ENCODE results near the gene KAZALD1. TPM values are rescaled to one million over a fixed set of nuclear protein-coding genes. Genes with fewer than 3 reads are reported as not detected.

KAZALD1 gene
- total RNA-seq, 6 experiments from 2014 or later, result 14.5 to 21.1 (median 19.9) TPM

- peaks cover 47% of the 10 kb centered on the region for H3K4me1 Mint-ChIP-seq (ENCODE audit: low read depth)
- H3K4me3 Mint-ChIP-seq, result peak overlapping the region; percentile 63
- peak overlapping the region; percentile 83 for H3K27ac Mint-ChIP-seq
- peak; percentile 83 for DNase-seq
- no peaks in the 10 kb centered on the region; the same call in 1 of the 2 replicates for H3K36me3 Mint-ChIP-seq (ENCODE audit: low read depth)
- peaks cover 12% of the 10 kb centered on the region for H3K27me3 Mint-ChIP-seq (ENCODE audit: insufficient read depth)
- no peak for TF ChIP-seq CTCF (IDR thresholded peaks at IDR 0.05)
- H3K9me3 Mint-ChIP-seq, result no peaks in the 10 kb centered on the region
These were observed 9.5 kb upstream of the KAZALD1 start for GRCh38 chr10:101052285-101052684.

GRCh38 chr10:101053516-101053915, 8.3 kb upstream of the KAZALD1 start:
- no peaks in the 10 kb centered on the region for H3K9me3 Mint-ChIP-seq
- H3K27me3 Mint-ChIP-seq (ENCODE audit: insufficient read depth), result peaks cover 11% of the 10 kb centered on the region
- DNase-seq, result peak; percentile 74
- H3K27ac Mint-ChIP-seq, result peak overlapping the region; percentile 67
- no peak overlapping the region for H3K4me3 Mint-ChIP-seq
- no peaks in the 10 kb centered on the region; the same call in 1 of the 2 replicates for H3K36me3 Mint-ChIP-seq (ENCODE audit: low read depth)
- H3K4me1 Mint-ChIP-seq (ENCODE audit: low read depth), result peaks cover 43% of the 10 kb centered on the region
- TF ChIP-seq CTCF (IDR thresholded peaks at IDR 0.05), result no peak

- Mint-ChIP-seq H3K36me3 (ENCODE audit: low read depth) (no peaks in the 10 kb centered on the region), H3K4me1 (ENCODE audit: low read depth) (peaks cover 39% of the 10 kb centered on the region), H3K27me3 (ENCODE audit: insufficient read depth) (peaks cover 7% of the 10 kb centered on the region), H3K27ac (peak overlapping the region; percentile 67; the same call in 1 of the 2 replicates), H3K9me3 (no peaks in the 10 kb centered on the region), H3K4me3 (no peak overlapping the region)
- TF ChIP-seq CTCF (IDR thresholded peaks at IDR 0.05), result no peak
- DNase-seq, result no peak
These were observed 7.4 kb upstream of the KAZALD1 start for GRCh38 chr10:101054351-101054750.

- TF ChIP-seq CTCF (IDR thresholded peaks at IDR 0.05), result no peak
- Mint-ChIP-seq H3K27ac (no peak overlapping the region), H3K36me3 (ENCODE audit: low read depth) (no peaks in the 10 kb centered on the region)
These were observed 6.9 kb upstream of the KAZALD1 start for GRCh38 chr10:101054876-101055275.

GRCh38 chr10:101055411-101055810, 6.4 kb upstream of the KAZALD1 start:
- TF ChIP-seq CTCF (IDR thresholded peaks at IDR 0.05), result peak; percentile 37; the same call in 1 of the 2 replicates
- H3K9me3 Mint-ChIP-seq, result no peaks in the 10 kb centered on the region
- no peaks in the 10 kb centered on the region for H3K36me3 Mint-ChIP-seq (ENCODE audit: low read depth)
- H3K27me3 Mint-ChIP-seq (ENCODE audit: insufficient read depth), result peaks cover 2% of the 10 kb centered on the region
- no peak overlapping the region for H3K27ac Mint-ChIP-seq
- peaks cover 48% of the 10 kb centered on the region for H3K4me1 Mint-ChIP-seq (ENCODE audit: low read depth)
- H3K4me3 Mint-ChIP-seq, result no peak overlapping the region
- DNase-seq, result no peak

More at GRCh38 chr10:101054876-101055275, 6.9 kb upstream of the KAZALD1 start:
- peaks cover 44% of the 10 kb centered on the region for H3K4me1 Mint-ChIP-seq (ENCODE audit: low read depth)
- no peak overlapping the region for H3K4me3 Mint-ChIP-seq
- peaks cover 2% of the 10 kb centered on the region for H3K27me3 Mint-ChIP-seq (ENCODE audit: insufficient read depth)
- no peak for DNase-seq
- H3K9me3 Mint-ChIP-seq, result no peaks in the 10 kb centered on the region
